GM12874 (cell line): ENCODE data around the gene RSRC2.

Experiments
- TF ChIP-seq, protein P1 (sequence below): IDR thresholded peaks from 2 replicates; pipeline ENCODE4 v1.5.1; 2011; ENCODE audit warnings: low read depth, mild to moderate bottlenecking, control low read depth, low read length, moderate library complexity; ENCODE audit not compliant: insufficient read depth

RSRC2 gene

DNA sequence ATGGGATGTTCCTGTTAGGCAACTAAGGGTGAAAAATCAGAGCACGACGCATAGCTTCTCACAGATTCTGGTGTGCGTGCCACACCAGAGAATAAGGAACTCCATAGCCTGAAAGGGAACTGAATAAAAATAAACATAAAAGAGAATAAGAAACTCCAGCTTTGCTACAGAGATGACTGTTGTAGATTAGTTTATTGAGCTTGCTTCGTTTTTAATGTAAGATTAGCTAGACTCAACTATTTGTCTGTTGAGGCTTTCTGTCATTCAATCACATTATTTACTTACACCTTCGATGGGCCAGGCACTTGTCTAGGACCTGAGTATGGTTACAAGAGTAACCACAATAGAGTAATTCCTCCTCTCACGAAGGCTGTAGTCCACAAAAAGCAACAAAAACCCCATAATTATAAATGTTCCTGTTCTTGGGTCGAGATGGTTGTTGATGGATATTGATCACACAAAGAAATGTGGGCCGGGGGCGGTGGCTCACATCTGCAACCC lies 25.2 kb downstream of the RSRC2 start:
- TF ChIP-seq, protein P1, sequence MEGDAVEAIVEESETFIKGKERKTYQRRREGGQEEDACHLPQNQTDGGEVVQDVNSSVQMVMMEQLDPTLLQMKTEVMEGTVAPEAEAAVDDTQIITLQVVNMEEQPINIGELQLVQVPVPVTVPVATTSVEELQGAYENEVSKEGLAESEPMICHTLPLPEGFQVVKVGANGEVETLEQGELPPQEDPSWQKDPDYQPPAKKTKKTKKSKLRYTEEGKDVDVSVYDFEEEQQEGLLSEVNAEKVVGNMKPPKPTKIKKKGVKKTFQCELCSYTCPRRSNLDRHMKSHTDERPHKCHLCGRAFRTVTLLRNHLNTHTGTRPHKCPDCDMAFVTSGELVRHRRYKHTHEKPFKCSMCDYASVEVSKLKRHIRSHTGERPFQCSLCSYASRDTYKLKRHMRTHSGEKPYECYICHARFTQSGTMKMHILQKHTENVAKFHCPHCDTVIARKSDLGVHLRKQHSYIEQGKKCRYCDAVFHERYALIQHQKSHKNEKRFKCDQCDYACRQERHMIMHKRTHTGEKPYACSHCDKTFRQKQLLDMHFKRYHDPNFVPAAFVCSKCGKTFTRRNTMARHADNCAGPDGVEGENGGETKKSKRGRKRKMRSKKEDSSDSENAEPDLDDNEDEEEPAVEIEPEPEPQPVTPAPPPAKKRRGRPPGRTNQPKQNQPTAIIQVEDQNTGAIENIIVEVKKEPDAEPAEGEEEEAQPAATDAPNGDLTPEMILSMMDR, result no peak

DNA sequence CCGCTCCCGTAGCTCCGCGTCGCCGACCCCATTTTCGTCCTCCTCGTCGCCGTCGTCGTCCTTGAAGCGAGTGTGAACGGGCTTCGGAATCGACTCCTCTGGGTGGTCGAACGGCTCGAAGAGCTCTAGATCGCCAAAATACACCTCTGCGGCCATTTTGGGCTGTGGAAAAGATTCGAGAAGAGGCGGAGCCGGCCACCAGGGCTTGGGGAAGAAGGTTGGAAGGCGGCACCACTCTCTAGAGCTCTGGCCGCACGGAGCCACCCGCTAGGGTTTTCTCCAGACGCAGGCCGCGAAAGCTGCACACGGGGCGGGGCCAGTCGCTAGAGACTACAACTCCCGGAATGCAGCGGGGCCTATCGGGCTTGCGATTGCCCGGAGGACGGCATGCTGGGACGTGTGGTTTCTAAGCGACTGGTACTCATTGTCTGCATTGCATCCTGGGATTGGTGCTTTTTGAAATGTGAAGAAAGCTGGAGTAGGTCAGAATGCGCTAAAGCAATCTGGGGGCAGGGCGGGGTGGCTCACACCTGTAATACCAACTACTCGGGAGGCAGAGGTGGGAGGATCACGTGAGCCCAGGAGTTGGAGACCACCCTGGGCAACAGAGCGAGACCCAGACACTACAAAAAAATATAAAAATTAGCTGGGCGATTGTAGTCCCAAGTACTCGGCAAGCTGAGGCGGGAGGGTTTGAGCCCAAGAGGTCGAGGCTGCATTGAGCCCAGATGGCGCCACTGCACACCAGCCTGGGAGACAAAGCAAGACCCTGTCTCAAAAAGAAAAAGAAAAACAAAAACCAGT lies 25.8 kb downstream of the RSRC2 start, which contains the start of gene ZCCHC8:
ZCCHC8 (minus strand) TSS at position 248 of the 804 bp plus-strand sequence; CDS start at position 156, 92 bp downstream.
- TF ChIP-seq, protein P1, result peak; percentile 24; the same call in 1 of the 2 replicates

DNA sequence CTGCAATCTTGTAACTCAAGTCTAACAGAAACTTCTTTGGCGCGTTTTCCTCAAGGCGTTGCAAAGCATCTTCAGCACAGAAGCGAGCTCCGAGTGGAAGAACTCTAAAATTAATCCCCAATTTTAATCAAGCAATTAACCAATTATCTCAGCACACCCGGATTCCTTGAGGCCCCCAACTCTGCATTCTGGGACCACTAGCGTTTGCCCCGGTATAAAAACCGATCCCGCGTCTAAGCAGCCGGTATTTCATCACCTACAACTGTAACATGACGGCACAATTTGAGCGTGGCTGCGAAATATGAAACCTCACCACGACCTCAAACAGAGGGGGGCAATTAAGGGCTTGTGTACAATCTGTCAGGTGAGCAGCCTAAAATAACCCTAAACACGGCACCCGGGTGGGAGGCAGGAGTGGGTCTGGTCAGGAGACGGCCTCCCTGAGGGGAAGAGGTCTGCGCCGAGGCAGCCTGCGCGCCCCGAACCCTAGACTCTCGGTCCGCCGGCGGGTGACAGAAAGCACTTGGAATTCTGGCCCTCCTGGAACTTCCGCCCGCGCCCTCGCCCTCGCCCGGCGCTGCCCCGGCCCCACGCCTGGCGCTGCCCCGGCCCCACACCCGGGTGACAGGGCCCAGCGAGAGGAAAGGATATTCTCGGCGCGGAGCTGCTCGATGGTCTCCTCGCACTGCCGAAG lies 26.6 kb downstream of the RSRC2 start:
- TF ChIP-seq, protein P1, result no peak

DNA sequence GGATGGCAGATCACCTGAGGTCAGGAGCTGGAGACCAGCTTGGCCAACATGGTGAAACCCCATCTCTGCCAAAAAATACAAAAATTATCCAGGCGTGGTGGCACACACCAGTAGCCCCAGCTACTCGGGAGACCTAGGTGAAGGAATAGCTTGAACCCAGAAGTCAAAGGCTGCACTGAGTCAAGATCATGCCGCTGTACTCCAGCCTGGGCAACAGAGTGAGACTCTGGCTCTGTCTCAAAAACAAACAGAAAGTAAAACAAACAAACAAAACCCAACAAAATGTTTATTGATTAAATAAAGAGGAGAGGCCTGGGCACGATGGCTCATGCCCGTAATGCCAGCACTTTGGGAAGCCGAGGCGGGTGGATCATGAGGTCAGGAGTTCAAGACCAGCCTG lies 31.5 kb downstream of the RSRC2 start:
- TF ChIP-seq, protein P1, result no peak

DNA sequence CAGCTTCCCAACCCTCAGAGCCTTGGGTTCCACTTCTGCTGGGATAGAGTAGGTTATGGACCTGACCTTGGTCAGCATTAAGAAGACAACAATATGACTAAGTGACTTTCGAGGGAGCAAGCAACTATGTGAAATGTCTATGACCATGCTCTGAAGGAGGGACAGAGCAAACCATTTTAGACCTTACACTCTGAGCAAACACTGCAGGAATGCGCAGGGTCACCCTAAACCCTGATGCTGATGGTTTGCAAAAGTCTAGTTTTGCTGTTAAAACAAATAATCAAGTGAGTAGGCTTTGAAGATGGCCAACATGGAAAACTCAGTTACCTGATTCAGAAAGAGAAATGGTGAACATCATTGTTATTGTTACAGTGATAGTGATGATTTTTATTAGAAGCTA lies 34.7 kb downstream of the RSRC2 start:
- TF ChIP-seq, protein P1, result no peak

DNA sequence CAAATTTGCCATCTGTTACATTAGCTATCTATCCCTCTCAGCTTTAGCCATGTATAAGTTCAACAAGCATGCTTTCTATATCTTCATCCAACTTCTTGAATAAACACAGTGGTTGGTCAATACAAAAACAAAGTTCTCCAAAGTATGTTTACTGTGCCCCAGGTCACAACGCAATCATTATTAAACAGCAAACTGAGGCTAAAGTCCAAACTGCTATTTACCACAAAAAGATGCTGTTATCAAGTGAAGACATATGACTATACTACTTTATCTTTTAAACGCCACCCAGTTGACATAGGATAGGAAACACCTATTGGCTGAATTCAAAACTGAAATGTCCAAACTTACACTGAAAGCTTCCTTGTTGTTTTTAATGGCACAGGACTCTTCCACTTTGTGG lies 37.7 kb downstream of the RSRC2 start:
- TF ChIP-seq, protein P1, result no peak

DNA sequence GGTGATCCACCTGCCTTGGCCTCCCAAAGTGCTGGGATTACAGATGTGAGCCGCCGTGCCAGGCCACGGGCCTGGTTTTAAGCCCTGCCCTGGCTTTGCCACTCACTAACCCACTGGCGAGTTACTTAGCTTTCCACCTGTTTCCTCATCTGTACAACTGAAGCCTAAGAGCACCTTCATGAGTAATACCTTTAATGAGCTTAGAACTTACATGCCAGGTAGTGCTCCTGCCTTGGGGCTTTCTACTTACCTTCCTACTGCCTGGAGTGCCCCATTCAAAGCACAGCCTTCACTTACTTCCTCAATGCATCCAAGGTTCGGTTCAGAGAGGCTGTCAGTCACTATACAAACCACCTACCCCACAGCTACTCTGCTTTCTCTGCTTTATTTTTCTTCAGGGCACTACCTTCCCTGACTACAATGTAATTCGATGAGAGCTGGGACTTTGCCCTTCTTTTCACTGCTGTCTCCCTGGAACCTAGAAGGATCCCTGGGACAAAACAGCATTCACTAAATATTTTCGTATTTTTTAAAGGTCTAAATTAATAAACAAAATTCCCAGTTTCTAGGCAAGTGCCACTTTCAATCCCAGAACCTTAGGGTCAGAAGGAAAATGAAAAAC lies 39.8 kb downstream of the RSRC2 start:
- TF ChIP-seq, protein P1, result no peak
